ENCODE data around the gene PDLIM5. TPM values are rescaled to one million over a fixed set of nuclear protein-coding genes. Genes with fewer than 3 reads are reported as not detected.

PDLIM5 gene
- total RNA-seq, 8 experiments from 2014 or later: 11.9 to 71.2 (median 30.5) TPM

DNA sequence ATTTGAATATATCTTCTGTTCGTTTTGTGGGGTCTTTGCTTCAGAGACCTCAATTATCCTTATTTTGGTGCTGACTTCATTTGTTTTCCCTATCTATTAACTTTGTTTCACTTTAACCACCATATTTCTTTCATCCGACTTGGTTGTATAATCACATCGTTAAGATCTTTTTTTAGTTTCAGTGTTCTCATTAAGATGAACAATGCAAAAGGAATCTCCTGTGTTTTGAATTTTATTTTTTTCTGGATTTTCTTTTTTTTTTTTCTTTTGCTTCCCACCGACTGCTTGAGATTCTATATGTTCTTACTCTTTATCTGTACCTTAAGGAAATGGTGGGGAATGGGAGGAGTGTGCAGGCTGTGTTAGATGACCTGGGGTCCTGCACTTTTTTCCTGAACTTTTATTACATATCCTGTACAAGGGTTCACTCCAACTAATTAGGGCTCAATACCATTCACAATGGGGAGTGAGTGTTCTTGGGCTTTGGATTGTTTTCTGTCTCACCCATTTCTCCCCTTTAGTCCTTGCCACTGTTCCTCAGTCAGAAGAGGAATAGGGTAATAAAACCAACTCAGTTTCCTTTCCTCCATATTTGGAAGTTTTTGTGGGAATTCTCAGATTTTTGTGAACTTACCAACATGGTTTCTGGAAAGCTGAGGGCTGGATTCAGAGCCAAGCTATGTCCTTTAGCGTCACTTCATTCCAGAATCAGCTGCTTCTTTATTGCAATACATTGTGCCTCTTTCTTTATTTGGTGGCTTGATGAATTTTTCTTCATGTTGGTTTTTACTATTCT lies 262.8 kb downstream of the PDLIM5 start:
- Histone ChIP-seq H3K27ac (no peak overlapping the region), H3K4me3 (no peak overlapping the region), H3K4me1 (replicated peaks in 1 of 2) (no peaks in the 10 kb centered on the region)
- no peak for ATAC-seq (replicated peaks in 6 of 8)
- WGBS, 10 experiments: 1 to 100% (median 85%) methylated on average over 2 to 5 of the region's 5 CpGs
- in situ Hi-C loops (cut with MboI; ENCODE audit: low pct_unique_long_range_greater_than_20kb in 2 of 9, low sequenced_read_pairs in 9 of 9, unreplicated experiment in 9 of 9): no loop called here

DNA sequence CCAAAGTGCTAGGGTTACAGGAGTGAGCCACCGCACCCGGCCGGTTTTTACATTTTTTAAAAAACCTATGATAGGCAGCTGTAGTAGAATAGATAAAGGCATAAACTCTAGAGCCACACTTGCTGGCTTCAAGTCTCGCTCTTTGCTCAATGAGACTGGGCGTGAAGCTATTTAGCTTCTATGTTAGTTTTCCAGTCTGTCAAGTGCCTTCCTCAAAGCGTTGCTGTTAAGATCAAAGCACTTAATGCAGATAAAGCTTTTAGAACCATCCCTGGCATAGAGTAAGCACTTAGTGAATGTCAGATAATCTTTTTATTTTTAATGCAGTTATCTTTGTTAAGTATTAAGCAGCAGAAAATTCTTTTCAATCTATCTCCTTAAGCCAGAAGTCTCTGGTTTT lies 264.0 kb downstream of the PDLIM5 start:
- H3K4me1 ChIP-seq (replicated peaks in 1 of 2): no peaks in the 10 kb centered on the region
- ATAC-seq (replicated peaks in 6 of 8): no peak
- no peak overlapping the region for H3K27ac ChIP-seq
- in situ Hi-C loops (cut with MboI; ENCODE audit: low pct_unique_long_range_greater_than_20kb in 2 of 9, low sequenced_read_pairs in 9 of 9, unreplicated experiment in 9 of 9): no loop called here
- 86 to 98% (median 89%) methylated on average over 1 to 6 of the region's 6 CpGs; no CpG with 5 or more reads in 4 of the 10 experiments for WGBS, 10 experiments
- H3K4me3 ChIP-seq: no peak overlapping the region

Other genes with a start within 250 kb of the PDLIM5 start
- gene SMARCAD1, start 244.1 kb upstream of the PDLIM5 start, total RNA-seq: 10 to 100 TPM; 34.1 to 73.3 (median 51.6) TPM
- under 1 TPM in 7 of 8 experiments, not detected in 1; 0.11 to 0.67 (median 0.29) TPM for gene HPGDS, start 109.1 kb upstream of the PDLIM5 start, total RNA-seq